ENCODE measurements around the gene FLT3.

Gene FLT3

DNA sequence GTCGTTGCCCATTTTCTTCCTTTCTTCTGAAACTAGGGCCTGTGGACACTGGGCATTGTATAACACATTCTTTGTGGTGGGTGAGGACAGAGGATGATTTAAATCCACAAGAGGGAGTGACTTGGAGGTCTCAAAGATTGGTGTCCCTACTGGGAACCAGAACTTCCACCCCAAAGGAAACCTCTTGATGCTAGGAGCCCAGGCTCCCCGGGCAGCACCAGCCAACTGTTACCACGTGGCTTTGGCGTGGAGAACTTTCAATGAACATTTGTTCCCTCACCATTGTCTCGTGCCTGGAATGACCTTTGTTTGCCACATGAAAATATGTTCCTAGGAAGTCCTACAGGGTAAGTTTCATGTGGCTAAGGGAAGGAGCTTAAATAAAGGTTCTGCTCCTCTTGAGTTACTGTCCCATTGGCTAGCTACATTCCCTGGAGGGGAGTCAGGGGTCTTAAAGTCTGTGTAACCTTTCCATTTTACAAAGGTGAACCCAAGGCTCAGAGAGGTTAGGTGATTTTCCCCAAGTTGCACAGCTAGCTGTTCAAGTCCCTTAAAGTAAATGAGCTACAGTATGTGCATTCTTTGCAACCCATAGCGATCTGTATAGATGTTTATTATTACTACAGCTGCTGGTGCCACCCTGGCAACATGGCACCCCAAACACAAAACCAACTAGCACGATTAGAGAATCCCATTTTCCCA is 126.3 kb downstream of the FLT3 start:
- TF ChIP-seq, protein P1, sequence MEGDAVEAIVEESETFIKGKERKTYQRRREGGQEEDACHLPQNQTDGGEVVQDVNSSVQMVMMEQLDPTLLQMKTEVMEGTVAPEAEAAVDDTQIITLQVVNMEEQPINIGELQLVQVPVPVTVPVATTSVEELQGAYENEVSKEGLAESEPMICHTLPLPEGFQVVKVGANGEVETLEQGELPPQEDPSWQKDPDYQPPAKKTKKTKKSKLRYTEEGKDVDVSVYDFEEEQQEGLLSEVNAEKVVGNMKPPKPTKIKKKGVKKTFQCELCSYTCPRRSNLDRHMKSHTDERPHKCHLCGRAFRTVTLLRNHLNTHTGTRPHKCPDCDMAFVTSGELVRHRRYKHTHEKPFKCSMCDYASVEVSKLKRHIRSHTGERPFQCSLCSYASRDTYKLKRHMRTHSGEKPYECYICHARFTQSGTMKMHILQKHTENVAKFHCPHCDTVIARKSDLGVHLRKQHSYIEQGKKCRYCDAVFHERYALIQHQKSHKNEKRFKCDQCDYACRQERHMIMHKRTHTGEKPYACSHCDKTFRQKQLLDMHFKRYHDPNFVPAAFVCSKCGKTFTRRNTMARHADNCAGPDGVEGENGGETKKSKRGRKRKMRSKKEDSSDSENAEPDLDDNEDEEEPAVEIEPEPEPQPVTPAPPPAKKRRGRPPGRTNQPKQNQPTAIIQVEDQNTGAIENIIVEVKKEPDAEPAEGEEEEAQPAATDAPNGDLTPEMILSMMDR (conservative IDR thresholded peaks at IDR 0.05; ENCODE audit: low read length): no peak
- no peak for DNase-seq (ENCODE audit: low read depth)
- no peak overlapping the region for H3K4me3 ChIP-seq (ENCODE audit: low read length)

- TF ChIP-seq, protein P1 (conservative IDR thresholded peaks at IDR 0.05; ENCODE audit: low read length): no peak
- no peak for DNase-seq (ENCODE audit: low read depth)
- H3K4me3 ChIP-seq (ENCODE audit: low read length): no peak overlapping the region
Observed at GRCh38 chr13:27973291-27973690, 127.1 kb downstream of the FLT3 start.

GRCh38 chr13:27972478-27972820 is 127.9 kb downstream of the FLT3 start:
- DNase-seq (ENCODE audit: low read depth): no peak
- no peak overlapping the region for H3K4me3 ChIP-seq (ENCODE audit: low read length)
- TF ChIP-seq, protein P1 (conservative IDR thresholded peaks at IDR 0.05; ENCODE audit: low read length): no peak

GRCh38 chr13:27971776-27972477 is 128.4 kb downstream of the FLT3 start:
- DNase-seq (ENCODE audit: low read depth): no peak
- no peak overlapping the region for H3K4me3 ChIP-seq (ENCODE audit: low read length)
- TF ChIP-seq, protein P1 (conservative IDR thresholded peaks at IDR 0.05; ENCODE audit: low read length): no peak

DNA sequence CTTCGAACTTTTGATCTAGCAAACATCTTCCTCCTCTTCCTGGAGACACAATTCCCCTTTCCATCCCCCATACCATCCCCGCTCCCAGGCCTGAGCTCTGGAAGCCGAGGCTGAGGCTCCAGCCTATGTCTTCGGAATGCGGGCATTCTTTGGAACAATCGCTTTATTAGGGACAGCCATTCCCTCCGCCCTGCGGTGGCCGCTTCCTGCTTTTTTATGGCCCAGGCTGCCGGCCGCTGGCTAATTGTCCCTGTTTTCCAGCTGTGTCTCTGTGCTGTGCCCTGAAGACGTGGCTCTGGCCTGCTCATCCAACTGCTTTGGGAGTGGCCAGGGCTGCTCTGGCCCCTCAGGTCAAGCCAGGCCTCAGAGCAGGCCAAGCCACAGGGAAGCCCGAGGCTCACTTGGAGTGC is 129.1 kb downstream of the FLT3 start:
- TF ChIP-seq, protein P1 (conservative IDR thresholded peaks at IDR 0.05; ENCODE audit: low read length): no peak
- DNase-seq (ENCODE audit: low read depth): no peak
- no peak overlapping the region for H3K4me3 ChIP-seq (ENCODE audit: low read length)

- TF ChIP-seq, protein P1 (conservative IDR thresholded peaks at IDR 0.05; ENCODE audit: low read length): no peak
- no peak for DNase-seq (ENCODE audit: low read depth)
- H3K4me3 ChIP-seq (ENCODE audit: low read length): no peak overlapping the region
Observed at GRCh38 chr13:27970382-27971235, 129.8 kb downstream of the FLT3 start.
